Stimulated activated CD8-positive, alpha-beta memory T cell treated with anti-CD3 and anti-CD28 coated beads, Interleukin-7, amount 100 ng/mL, for 4 hours (primary cell): ENCODE results near the gene OR2V2.
"Not testable (repeated sequence)": the region's sequence is repeated elsewhere in the genome, so short reads cannot be mapped to it uniquely, and the experiment has no call there.

ENCODE experiments used
- DNase-seq, 2 donors: peaks; one replicate each; pipeline ENCODE4 v3.0.0-alpha.2; 2020; ENCODE audit warnings: low read depth in 2 of 2

The OR2V2 gene

DNA sequence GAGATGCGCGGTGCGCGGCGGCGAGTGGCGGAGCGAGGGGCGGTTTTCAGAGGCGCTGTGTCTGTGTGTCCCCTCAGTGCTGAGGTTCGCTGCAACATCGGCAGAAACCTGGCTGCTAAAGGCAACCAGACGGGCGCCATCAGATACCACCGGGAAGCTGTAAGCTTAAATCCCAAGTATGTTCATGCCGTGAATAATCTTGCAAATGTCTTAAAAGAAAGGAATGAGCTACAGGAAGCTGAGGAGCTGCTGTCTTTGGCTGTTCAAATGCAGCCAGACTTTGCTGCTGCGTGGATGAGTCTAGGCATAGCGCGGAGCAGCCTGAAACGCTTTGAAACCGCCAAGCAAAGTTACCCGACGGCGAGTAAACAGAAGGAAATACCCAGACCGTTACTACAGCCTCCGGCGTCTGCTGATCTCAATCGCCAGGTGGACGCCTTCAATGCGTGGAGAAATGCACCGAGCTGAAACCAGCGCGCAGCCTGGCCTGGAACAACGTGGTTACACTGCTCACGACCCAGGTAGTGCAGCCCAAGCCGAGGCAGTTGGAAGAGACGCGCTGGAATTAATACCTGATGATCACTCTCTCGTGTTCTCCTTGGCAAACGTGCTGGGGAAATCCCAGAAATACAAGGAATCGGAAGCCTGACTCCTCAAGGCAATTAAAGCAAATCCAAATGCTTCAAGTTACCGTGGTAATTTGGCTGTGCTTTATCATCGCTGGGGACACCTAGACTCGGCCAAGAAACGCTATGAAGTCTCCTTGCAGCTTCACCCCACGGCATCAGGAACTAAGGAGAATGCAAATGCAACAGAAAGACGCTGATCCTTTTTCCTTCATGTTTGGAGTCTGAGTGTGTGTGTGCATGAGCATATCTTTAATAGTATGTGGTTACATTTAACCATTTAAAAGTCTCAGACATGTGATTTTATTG is 32.3 kb upstream of the OR2V2 start:
- no peak for DNase-seq

DNA sequence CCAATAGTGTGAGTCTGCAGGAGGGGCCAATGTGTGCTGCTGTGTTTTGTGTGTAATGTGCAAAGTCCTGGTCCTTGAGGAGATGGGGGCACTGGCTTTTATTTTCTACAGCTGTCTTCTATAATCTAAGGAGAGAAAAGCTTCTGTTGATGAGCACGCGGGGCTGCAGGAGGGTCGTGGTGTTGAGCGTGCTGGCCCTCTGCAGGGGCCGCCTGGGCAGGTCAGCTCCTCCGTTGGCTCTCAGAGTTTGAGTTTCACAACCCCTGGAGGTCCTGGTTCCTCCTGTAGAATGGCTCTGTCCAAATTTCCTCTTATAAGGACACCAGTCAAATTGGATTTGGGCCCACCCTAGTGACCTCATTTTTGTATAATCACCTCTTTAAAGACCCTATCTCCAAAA is 29.0 kb upstream of the OR2V2 start:
- DNase-seq: no peak

DNA sequence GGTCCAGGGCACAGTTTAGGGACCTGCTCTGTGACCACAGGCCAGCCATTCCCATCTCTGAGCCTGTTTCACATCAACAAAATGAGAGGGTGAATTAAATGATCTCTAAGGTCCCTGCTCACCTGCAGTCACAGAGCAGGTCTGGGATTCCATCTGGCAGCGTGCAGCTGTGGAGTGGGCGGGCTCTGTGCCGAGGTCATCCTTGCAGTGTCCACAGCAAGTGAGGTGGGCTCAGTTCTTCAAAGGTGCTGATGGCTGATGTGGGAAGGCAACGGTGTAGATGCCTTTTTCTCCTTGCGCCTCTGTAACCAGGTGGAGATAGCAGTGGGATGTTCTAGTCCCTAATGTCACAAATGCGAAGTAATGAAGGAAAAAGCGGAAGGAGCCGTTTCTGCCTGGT is 28.3 kb upstream of the OR2V2 start:
- no peak for DNase-seq

DNA sequence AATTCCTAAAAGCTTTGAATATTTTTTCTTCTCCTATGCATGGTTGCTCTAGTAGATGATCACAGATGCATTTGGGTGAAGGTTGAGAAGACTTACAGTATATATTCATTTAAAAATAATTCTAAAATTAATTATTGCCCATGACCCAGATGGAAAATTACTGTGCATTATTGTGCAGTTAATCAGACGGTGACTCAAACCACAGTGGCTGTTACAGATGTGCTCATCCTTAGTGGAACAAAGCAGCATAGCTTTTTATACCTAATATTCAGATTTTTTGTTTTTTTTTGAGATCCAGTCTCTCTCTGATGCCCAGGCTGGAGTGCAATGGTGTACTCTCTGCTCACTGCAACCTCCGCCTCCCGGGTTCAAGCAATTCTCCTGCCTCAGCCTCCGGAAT is 27.1 kb upstream of the OR2V2 start:
- DNase-seq: no peak

DNA sequence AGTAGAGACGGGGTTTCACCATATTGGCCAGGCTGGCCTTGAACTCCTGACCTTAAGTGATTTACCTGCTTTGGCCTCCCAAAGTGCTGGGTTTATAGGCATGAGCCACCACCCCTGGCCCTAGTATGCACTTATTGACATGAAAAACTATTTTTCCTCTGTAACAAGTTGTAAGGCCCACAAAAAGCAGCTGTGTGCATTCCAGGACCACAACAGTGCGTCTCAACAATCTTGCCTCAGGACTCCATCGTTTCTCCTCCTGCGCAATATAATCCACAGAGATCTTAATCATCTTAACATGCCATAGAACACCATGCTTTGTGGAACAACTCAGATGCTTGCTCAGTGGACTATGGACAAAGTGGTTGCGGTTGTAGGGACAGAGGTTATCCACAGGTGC is 26.6 kb upstream of the OR2V2 start:
- DNase-seq: no peak

DNA sequence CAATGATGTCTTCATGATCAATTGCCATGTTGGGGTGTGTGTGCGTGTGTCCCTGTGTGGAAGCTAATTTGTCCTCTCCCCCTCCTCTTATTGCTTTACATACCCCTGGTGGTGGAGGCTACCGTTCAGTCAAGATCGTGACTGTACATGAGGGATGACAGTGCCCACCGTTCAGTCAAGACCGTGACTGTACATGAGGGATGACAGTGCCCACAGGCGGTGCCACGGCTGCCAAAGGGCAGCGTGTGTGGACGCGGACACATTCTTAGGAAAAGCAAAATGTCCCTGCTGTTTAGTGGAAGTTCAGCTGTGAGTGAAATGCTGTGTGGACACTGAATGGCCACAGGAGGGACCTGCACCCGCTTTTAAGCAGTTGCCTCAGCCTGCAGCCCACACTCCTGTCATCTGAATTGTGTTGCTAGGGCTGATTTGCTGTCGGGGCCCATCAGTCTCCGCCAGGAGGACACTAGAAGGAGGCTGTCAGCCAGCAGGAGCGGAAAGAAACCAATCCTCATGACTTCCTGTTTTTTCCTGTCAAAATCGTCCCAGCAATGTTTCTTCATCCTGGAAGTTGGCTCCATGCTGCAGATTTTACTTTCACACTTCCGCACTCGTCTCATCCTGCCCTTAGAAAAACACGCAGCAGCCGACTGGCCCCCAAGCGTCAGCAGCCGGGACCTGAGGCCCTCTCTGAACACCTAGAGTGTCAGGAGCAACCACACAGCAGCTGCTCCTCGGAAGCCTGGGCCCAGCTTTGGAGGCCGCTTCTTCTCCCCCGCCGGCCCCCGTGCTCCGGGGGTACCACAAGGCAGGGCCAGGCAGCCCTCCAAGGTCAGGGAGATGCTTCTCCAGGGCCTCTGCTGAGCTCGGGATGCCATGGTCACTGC is 25.5 kb upstream of the OR2V2 start:
- no peak for DNase-seq

DNA sequence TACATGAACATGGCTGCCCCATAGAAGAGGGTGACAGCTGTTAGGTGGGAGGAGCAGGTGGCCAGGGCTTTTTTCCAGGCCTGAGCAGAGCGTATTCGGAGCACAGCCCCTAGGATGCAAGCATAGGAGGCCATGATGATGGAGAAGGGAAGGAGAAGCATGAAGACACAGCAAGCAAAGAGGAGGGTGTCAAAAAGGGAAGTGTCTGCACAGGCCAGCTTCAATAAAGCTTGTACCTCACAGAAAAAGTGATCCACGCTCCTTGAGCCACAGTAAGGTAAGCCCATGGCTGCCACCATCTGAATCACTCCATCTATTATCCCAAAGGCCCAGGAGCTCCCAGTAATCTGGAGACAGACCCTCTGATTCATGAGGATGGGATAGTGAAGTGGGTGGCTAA is 22.9 kb upstream of the OR2V2 start:
- DNase-seq: no peak

DNA sequence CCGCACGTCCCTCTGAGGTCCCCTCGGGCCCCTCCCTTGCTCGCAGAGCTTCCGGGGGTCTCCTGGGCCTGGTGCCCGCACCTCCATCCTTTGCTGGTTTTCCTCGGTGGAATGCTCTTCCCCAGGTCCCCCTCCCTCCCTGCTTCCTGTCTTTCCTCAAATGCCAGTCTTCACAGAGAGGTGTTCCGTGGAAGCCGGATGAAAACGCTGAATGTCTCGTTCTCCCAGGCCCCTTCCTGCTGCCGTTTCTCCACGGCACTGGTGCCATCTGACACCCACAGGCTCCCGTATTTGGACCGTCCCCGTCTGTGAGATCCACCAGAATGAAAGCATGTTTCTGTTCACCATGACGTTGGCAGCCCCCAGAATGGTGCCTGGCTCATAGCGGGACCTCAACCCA is 20.5 kb upstream of the OR2V2 start:
- DNase-seq: no peak

DNA sequence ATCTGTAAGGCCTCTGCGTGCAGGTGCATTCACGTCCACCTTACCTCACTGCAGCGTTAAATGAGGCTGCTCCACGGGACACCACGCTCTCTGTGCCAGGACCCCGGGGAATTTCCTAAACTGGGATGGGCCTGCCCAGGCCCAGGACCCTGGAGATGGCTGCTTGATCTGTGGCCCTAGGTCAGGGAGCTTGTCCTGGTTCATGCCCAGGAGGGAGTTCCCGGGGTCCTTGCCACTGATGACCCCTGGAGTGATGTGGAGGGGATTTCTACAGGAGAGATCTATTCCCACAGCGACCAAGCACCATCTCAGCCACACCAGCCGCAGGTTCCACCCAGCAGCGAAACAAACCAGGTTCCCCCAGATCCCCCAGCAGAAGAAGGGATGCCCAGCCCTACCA is 19.9 kb upstream of the OR2V2 start:
- DNase-seq: no peak

DNA sequence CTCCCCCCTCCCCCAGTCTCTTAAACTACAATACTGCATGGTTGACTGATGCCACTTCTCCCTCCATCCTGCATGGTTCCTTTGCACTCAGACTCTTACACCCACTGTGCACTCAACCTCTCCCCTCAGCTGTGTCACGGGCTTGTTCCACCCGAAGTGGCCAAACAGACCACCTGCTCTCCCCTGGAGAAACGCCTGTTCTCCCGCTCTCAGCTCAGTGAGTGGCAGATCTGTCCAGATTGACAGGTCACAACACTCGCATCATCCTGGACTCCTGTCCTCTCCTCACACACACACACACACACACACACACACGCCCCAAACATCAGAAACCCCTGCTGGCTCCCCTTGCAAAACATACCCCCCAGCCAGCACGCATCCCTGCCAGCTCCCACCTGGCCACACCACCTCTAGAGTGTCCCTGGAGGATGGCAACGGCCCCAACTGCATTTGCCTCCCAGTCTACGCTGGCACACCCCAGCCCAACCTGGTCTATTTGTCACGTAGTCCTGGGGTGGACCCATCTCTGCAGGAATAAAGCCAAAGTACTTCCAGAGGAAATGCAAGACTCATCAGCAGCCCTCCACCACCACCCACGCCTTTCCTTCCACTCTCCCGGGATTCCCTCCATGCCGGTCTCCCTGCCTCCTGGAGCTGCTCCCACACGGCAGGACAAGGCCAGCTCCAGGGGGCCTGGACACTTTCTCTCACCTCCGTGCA is 19.3 kb upstream of the OR2V2 start:
- DNase-seq: no peak

DNA sequence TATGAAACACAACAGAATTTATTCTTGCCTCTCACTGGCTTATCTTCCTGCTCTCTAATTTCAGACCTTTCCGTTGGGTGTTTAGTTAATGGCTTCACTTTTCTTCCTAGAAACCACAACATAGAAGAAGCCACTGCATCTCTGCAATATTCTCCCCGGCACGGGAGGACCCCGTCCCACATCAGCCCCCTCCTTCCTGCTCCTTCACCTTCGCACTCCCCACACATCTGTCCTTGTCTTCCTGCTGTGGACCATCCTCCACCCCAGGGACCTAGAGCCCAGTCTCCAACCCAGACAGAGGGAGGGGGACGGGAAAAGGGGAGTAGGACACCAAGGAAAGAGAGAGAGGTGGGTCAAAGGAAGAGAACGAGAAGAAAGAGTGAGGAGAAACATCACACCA is 17.8 kb upstream of the OR2V2 start:
- no peak for DNase-seq

DNA sequence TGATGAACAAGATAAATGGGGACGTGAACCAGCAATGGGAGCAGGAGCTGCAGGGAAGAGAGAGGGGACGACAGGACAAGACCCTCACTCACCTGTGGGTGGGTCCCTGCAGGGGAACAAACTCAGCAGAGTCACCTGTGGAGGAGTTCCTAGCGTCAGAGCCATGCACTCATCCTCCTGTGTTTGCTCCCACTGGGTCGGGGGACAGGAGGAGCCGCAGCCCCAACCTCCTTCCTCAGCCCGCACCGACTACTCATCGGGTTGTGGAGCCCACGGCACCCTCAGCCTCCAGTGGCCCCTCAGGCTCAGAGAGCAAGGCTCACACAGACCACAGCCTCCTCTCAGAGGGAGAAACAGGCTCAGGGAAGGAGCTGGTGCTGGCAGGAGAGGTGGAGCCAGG is 17.3 kb upstream of the OR2V2 start:
- not testable (repeated sequence) for DNase-seq

DNA sequence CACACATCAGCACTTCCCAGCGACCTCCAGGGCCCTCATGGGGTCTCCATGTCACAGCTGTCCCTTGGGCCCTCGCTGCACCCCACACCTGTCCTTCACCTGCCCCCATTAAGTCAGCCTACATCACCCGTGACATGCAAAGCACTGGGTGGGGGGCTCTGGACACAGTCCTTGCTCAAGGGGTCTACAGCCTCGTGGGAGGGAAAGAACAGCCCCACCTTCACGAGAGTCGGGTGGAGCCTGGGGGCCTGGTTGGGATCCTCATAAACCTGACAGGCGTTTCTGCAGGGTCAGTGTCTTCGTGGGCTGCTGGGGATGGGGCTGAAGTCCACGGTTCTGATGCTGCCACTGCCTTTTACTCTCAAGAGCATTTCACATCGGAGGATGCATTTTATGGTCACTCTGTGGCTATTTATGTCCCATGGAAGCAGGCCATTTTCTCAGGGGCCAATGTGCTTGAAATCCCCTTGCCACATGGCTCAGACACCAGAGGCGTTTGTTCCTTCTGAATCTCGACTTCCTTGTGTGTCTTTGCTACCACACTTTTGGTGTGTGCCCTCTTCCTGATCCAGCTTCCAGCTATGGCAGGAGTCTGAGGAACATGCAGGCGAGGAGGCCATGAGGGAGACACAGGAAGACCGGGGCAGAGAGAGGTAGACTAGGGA is 16.4 kb upstream of the OR2V2 start, which contains the start of gene OR2V1:
Gene OR2V1, minus strand, starts transcription at position 338 of the 665 bp plus-strand sequence. CDS start 5,865 bp downstream, outside the sequence.
- no peak for DNase-seq

DNA sequence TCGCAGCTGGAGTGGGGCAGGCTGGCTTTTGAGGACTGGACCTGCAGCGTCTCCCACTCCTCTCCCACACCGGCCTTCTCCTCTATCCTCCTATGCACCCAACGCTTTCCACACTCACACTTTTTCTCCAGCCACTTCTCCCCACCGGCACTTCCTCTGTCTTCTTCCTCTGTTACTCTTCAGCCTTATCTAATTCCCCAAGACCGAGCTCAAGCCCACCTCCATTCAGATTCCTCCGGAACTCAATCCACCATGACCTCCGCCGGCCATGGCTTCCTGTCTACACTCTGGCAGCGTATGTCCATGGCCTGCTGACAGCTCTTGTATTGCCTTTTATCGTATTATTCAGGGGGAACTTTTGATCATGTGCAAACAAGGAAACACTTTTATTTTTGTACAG is 15.9 kb upstream of the OR2V2 start:
- DNase-seq: no peak

DNA sequence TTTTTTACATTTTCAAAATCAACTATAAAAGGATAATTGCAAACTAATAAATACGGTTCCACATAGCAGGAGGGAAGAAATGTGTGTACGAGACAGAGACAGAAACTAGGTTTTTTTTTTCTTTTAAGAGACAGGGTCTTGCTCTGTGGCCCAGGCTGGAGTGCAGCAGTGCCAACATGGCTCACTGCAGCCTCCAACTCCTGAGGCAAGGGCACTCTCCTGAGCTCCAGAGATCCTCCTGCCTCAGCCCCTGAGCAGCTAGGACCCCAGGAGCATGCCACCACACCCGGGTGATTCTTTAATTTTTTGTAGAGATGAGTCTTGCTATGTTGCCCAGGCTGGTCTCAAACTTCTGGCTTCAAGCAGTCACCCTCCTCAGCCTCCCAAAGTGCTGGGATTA is 14.3 kb upstream of the OR2V2 start:
- no peak for DNase-seq

DNA sequence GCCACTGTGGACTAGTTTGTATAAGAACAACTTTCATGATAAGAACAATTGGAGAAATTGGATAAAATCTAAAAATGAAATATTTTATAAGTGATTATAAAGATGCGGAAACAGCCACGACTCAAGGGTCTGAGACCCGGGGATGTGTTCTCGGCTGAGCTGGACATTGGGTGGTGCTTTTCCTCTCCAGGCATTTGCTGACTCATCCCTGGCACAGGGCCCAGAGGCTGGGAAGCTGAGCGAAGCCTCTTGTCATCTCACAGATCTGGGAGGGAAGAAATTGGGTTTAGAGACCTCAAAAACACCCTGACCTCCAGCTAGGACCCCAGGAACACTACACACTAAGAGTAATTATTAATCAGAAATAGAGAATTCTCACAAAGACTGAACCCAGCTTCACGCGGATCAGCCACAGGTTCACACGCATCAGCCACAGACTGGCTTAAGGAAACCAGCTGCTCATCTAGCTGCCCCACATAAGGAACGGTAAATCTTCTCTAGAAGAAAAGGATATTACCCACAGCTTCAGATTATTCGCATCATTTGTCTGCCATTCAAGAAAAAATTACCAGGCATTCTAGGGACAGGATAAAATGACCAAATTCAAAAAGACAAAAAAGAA is 13.7 kb upstream of the OR2V2 start:
- no peak for DNase-seq

DNA sequence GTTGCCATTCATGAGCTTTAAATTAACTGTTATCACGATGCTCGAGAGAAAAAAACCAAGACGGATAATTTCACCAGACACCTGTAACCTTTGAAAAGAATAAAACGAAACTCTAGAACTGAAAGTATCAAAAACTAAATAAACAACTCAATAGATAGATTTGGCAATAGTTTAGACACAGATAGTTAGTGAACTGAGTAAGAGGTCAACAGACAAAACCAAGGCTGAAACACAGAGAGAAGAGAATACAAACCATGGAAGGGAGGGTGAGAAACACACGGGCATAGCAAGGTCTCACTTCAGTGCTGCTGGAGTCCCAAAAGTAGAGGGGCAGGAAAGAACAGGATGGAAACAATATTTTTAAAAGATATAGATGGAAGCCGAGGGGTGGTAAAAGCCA is 13.1 kb upstream of the OR2V2 start:
- DNase-seq: no peak

DNA sequence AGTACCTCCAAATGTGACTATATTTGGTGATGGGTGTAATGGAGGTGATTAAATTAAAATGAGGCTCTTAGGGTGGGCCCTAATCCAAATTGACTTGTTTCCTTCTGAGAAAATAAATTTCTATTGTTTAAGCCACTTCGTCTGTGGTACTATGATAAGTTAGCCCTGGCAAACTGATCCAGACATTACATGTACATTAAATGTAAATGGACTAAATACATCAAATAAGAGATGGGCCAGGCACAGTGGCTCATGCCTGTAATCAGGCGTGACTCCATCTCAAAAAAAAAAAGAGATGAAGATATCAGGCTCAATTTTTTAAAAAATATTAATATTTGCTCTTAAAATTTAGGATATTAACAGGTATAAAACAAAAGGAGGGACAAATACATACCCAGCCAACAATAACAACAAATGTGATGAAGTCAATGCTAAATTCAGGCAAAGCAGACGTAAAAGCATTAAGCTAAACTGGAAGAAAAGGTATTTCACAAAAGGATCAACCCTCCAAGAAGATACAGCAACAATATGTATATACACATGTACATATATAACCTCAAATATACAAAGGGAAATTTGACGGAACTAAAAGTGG is 10.9 kb upstream of the OR2V2 start:
- no peak for DNase-seq

DNA sequence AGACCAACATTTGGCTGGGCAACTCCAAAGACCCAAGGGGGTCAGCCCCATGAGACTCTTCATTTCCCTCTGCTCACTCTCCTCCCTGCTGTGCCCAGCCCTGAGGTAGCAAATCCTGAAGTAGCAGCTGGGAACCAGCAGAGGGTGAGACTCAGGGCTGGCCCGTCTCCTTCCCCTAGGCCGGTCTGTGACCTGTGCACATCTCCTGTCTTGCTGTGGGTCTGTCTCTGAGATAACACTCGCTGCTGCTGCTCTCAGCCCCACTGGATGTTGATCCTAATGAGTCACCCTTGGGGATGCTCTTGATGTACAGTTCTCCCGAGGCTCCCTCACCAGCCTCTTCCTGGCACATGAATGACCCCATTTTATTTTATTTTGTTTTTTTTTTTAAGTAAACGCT is 9.1 kb upstream of the OR2V2 start:
- DNase-seq: no peak

DNA sequence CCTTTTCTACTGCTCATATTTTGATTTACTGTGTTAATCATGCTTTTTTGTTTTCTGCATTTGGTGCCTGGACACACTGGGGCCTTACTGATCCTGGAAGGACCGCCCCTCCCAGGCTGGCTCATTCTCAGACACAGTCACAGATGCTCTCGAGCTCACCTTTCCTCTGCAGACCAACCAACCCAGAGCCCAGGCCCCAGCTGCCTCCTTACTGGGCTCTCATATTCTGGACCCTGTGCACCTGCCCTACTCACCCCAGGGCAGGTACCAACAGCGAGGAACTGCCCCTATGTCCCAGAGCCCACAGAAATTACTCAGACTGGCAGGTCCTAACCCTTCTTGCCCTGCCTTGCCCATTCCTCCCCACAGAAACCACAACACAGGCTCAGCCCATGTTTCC is 6.6 kb upstream of the OR2V2 start:
- DNase-seq: no peak

DNA sequence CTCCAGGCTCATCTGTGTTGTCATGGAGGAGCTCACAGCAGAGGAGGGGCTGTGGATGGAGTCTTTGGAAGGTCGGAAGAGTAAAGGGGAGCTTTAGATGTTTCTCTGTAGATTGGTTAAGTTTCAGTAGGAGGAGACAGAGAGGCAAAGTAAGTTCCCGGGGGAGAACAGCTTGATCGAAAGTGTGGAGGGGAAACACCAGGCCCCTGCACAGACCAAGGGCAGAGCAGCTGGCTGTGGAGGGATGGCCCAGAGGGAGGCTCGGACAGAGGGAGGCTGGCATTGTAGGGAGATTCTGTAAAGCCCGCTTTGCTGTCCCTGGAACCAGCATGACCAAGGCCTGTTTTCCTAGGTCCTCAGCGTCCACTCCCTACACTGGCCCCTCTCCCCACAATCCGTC is 5.3 kb upstream of the OR2V2 start:
- DNase-seq: no peak
